IPS-20b (cell line): ENCODE measurements around the gene LENEP.
A peak's percentile ranks its signal among the peaks of the same experiment; 100 is the strongest.

ENCODE experiments used
- H3K27ac ChIP-seq: one replicate; pipeline ENCODE4 v1.5.1; 2013; ENCODE audit warnings: low read length
- H3K27me3 ChIP-seq: 2 replicates; pipeline ENCODE4 v1.6.1; 2013; ENCODE audit warnings: mild to moderate bottlenecking, low read length, inconsistent platforms; ENCODE audit not compliant: insufficient read depth
- H3K36me3 ChIP-seq: 2 replicates; pipeline ENCODE4 v1.6.1; 2013; ENCODE audit warnings: low read depth, mild to moderate bottlenecking, inconsistent platforms, low read length, moderate library complexity; ENCODE audit not compliant: insufficient read depth
- H3K4me1 ChIP-seq: 2 replicates; pipeline ENCODE4 v1.6.1; 2013; ENCODE audit warnings: mild to moderate bottlenecking, control low read depth, inconsistent platforms, low read length, moderate library complexity; ENCODE audit not compliant: insufficient read depth
- H3K4me3 ChIP-seq: 2 replicates; pipeline ENCODE4 v1.5.1; 2013; ENCODE audit warnings: mild to moderate bottlenecking, low read length, inconsistent platforms
- H3K9ac ChIP-seq: 2 replicates; pipeline ENCODE4 v1.6.1; 2013; ENCODE audit warnings: low read depth, mild to moderate bottlenecking, inconsistent platforms, low read length, moderate library complexity
- H3K9me3 ChIP-seq: 2 replicates; pipeline ENCODE4 v1.6.1; 2013; ENCODE audit warnings: mild to moderate bottlenecking, low read depth, low read length, inconsistent platforms; ENCODE audit not compliant: insufficient read depth

The LENEP gene

DNA sequence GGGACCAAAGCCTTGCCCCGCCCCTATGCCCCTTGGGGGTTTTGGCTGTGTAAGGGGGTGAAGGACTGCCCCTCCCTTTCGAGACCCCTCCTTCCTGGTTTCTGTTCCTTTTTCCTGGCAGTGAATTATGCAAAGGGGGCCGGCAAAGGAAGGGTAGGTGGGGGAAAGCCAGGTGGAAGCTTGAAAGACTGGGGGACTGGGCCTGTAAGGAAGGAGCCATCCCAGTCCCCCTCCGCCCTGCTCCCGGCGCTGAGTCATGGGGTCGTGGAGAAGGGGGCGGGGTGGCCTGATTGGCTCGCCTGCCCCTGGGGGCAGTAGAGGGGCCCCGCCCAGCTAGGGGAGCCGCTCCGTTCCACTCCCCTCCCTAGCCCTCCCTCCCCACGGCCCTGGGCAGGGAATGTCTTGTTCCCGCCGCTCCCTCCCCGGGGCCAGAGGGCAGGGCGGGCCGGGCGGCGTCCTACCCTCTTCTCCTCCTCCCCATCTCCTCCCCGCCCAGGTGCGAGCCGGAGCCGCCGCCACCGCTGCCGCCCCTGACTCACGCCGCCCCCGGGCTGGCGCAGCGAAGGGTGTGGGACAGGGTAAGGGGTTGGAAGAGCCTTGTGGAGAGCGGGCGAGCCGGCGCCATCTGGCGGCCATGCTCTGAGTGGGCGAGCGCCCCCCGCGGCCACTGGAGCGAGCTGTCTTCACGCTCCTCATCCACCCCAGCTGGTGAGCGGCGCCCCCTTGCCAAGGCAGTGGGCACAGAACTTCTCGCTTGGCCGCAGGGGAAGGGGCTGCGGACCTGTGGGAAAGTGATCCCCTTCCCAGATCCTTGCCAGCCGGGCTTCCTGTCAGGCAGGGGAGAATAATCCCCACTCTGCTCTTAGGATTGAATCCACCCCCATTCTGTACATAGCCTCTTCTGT is 23.9 kb downstream of the LENEP start:
- Histone ChIP-seq H3K4me1 (peaks cover 13% of the 10 kb centered on the region; the same call in 1 of the 2 replicates), H3K36me3 (peaks cover 29% of the 10 kb centered on the region), H3K27ac (peak overlapping the region; percentile 45), H3K9ac (peak overlapping the region; percentile 72; the same call in 1 of the 2 replicates), H3K27me3 (no peaks in the 10 kb centered on the region), H3K9me3 (no peaks in the 10 kb centered on the region), H3K4me3 (peak overlapping the region; percentile 59; the same call in 1 of the 2 replicates)

DNA sequence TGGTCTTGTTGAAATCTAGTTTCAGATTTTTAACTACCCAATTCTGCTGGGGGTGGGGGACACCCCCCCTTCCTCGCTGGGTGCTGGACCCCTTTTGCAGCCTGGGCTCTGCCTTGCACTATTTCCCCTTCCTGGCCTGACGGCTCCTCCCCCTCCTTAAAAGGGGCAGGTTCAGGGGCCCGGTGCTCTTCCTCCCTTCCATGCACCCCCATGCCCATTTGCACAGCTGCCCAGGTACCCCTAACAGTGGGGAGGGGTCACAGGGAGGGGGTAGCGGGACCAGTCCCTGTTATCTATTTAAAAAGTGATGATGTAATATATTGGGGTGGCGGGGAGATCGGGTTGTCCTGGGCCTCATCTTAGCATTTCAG is 24.5 kb downstream of the LENEP start:
- H3K4me3 ChIP-seq = peak overlapping the region; percentile 59; the same call in 1 of the 2 replicates
- H3K9me3 ChIP-seq = no peaks in the 10 kb centered on the region
- H3K27me3 ChIP-seq = no peaks in the 10 kb centered on the region
- H3K27ac ChIP-seq = no peak overlapping the region
- H3K4me1 ChIP-seq = peaks cover 9% of the 10 kb centered on the region; the same call in 1 of the 2 replicates
- peak overlapping the region; percentile 45; the same call in 1 of the 2 replicates for H3K9ac ChIP-seq
- peaks cover 29% of the 10 kb centered on the region for H3K36me3 ChIP-seq

- Histone ChIP-seq H3K9me3 (no peaks in the 10 kb centered on the region), H3K27me3 (no peaks in the 10 kb centered on the region), H3K36me3 (peaks cover 28% of the 10 kb centered on the region), H3K9ac (no peak overlapping the region), H3K4me3 (no peak overlapping the region), H3K27ac (no peak overlapping the region), H3K4me1 (peaks cover 9% of the 10 kb centered on the region; the same call in 1 of the 2 replicates)
Measured at GRCh38 chr1:155018617-155019348, 25.4 kb downstream of the LENEP start.

DNA sequence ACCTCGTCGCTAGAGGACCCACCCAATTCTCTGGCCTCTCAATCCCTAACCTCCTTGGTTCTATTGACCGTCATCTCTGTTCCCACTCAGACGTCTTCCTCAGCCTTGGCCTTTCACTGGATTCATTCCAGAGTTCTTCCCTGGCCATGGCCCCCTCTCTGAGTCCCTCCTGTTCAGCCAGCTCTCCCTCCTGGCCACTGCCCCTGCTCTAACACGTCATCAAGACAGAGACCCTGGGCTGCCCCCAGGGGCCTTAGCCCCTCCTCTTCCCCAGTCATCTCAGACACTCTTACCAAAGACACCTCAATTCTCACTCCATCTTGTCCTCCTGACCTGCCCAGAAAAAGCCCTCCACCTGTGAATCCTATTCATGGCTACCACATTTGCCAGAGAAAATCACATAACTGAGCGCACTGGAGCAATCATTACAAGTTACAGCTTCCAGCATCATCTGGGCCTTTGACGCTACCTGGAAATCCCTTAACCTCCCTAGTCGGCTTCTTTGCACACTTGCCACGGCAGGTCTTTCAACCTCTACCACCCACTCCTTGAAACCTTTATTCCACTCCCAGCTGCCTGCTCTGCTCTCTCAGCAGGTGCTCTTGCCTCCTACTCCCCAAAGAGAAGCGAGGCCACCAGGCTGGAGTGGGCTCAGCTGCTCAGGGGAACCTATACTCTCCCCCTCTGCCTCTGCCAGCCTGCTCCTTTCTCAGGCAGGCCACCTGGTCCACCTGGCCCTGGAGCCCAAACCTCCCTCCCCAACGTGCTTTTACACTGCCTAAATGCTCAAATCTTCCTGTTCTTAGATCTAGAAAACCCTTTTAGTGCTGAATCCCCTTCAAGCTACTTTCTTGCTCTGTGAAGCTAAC is 26.2 kb downstream of the LENEP start:
- no peak overlapping the region for H3K4me3 ChIP-seq
- H3K4me1 ChIP-seq = peaks cover 9% of the 10 kb centered on the region; the same call in 1 of the 2 replicates
- no peak overlapping the region for H3K9ac ChIP-seq
- no peaks in the 10 kb centered on the region for H3K9me3 ChIP-seq
- no peaks in the 10 kb centered on the region for H3K27me3 ChIP-seq
- no peak overlapping the region for H3K27ac ChIP-seq
- H3K36me3 ChIP-seq = peaks cover 20% of the 10 kb centered on the region; the same call in 1 of the 2 replicates

DNA sequence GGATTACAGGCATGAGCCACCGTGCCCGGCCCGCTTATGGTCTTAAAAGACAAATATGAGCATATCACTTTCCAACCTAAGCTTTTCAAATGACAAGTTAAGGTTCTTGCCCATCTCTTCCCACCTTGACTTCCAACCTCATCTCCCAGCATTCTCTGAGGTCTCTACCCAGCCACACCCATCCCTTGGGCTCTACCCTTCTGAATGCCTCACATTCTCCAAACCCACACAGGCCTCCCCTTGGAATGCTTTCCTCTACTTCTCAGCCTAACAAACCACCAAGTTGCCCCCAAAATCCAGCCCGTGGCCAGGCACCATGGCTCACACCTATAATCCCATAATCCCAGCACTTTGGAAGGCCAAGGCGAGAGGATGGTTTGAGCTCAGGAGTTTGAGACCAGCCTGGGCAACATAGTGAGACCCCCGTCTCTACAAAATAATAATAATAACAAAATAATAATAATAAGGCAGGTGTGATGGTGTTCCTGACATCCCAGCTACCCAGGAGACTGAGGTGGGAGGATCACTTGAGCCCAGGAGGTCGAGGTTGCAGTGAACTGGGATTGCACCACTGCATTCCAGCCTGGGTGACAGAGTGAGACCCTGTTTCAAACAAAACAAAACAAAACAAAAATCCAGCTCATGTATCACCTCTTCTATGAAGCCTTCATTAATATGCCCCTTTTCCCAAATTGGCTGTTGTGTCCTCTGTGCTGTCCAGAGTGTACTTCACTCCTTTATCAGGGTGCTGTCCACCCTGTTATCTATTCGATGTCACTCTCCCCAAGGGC is 28.9 kb downstream of the LENEP start:
- Histone ChIP-seq H3K4me1 (peaks cover 4% of the 10 kb centered on the region; the same call in 1 of the 2 replicates), H3K9me3 (no peaks in the 10 kb centered on the region), H3K4me3 (no peak overlapping the region), H3K9ac (no peak overlapping the region), H3K27ac (no peak overlapping the region), H3K27me3 (no peaks in the 10 kb centered on the region), H3K36me3 (no peaks in the 10 kb centered on the region)

GRCh38 chr1:155022927-155023236 is 29.5 kb downstream of the LENEP start:
- H3K36me3 ChIP-seq = no peaks in the 10 kb centered on the region
- no peak overlapping the region for H3K4me3 ChIP-seq
- H3K27me3 ChIP-seq = no peaks in the 10 kb centered on the region
- H3K27ac ChIP-seq = no peak overlapping the region
- peaks cover 2% of the 10 kb centered on the region; the same call in 1 of the 2 replicates for H3K4me1 ChIP-seq
- no peaks in the 10 kb centered on the region for H3K9me3 ChIP-seq
- no peak overlapping the region for H3K9ac ChIP-seq

DNA sequence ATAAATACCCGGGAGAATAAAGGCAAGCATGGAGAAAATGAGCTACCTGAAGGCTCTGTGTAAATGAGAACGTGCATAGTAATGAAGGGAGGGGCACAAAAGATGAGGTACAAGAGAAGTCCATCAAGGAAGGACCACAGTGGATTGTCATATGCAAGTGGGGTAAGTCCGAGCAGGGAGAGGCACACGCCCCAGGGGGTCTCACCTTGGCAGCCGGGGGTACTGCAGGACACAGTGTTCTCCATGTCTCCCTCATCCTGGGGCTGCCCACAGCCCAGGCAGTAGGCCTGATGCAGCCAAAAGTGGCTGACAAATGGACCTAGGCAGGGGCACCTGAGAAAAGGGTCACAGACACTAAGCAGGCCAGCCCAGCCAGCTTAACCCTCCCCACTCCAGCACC is 30.2 kb downstream of the LENEP start:
- no peaks in the 10 kb centered on the region for H3K27me3 ChIP-seq
- no peaks in the 10 kb centered on the region for H3K4me1 ChIP-seq
- no peaks in the 10 kb centered on the region for H3K36me3 ChIP-seq
- no peak overlapping the region for H3K4me3 ChIP-seq
- H3K27ac ChIP-seq = no peak overlapping the region
- H3K9ac ChIP-seq = no peak overlapping the region
- H3K9me3 ChIP-seq = no peaks in the 10 kb centered on the region

DNA sequence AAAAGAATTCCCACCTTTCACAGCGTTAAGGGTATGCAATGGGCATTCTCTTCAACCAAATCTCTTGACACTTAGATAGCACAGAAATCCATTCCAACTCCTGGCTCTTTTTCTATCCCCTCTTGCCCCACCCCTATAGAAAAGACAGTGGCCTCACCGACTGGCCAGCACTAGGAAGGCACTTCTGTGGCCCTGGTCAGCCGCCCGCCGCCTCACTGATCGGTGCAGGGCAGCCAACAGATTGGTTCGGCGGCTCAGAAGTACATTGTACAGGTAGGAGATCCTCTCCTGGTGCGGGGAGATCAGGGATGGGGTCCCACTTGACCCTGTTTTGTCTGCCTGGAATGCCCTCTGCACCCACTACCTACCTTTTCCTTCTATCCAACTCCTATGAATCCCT is 30.9 kb downstream of the LENEP start:
- no peak overlapping the region for H3K4me3 ChIP-seq
- H3K27ac ChIP-seq = no peak overlapping the region
- H3K4me1 ChIP-seq = no peaks in the 10 kb centered on the region
- H3K9me3 ChIP-seq = no peaks in the 10 kb centered on the region
- H3K36me3 ChIP-seq = no peaks in the 10 kb centered on the region
- no peak overlapping the region for H3K9ac ChIP-seq
- no peaks in the 10 kb centered on the region for H3K27me3 ChIP-seq

- Histone ChIP-seq H3K4me1 (no peaks in the 10 kb centered on the region), H3K9ac (no peak overlapping the region), H3K9me3 (no peaks in the 10 kb centered on the region), H3K36me3 (no peaks in the 10 kb centered on the region), H3K27me3 (no peaks in the 10 kb centered on the region), H3K4me3 (no peak overlapping the region), H3K27ac (no peak overlapping the region)
Measured at GRCh38 chr1:155026154-155026553, 32.8 kb downstream of the LENEP start.

GRCh38 chr1:155026588-155026987 is 33.2 kb downstream of the LENEP start:
- H3K27ac ChIP-seq = no peak overlapping the region

More at GRCh38 chr1:155026588-155026987, 33.2 kb downstream of the LENEP start:
- H3K27me3 ChIP-seq = no peaks in the 10 kb centered on the region
- H3K4me3 ChIP-seq = no peak overlapping the region
- no peaks in the 10 kb centered on the region for H3K4me1 ChIP-seq
- H3K9me3 ChIP-seq = no peaks in the 10 kb centered on the region
- no peaks in the 10 kb centered on the region for H3K36me3 ChIP-seq
- H3K9ac ChIP-seq = no peak overlapping the region
